HEK293 (cell line): ENCODE data around the gene TIMM10.

Source experiments
- CTCF ChIA-PET: fragments of 350-600 bp; formaldehyde crosslinking; extraction: SDS; loops from one replicate; lab custom pipeline; 2021; ENCODE audit warnings: antibody characterized with exemption; lab: Yijun Ruan, JAX
- POLR2A ChIA-PET: fragments of 300-600 bp; formaldehyde crosslinking; extraction: SDS; loops from one replicate; lab custom pipeline; 2020; ENCODE audit warnings: antibody characterized with exemption, inconsistent platforms; lab: Yijun Ruan, JAX
- H3K27ac ChIP-seq: fragments of 200-500 bp; sonication (Bioruptor generic); 2 replicates; pipeline ENCODE4 v1.5.1; 2014; ENCODE audit warnings: low read depth, low read length, control low read depth, inconsistent platforms; ENCODE audit errors: extremely low read depth
- H3K36me3 ChIP-seq, 2 experiments: fragments of 200-500 bp in 1 of 2; sonication (Bioruptor generic) in 1 of 2; 1 replicate in 1 of 2; 2 replicates in 1 of 2; pipeline ENCODE4 v1.5.1; 2014 to 2017; ENCODE audit warnings: inconsistent platforms in 2 of 2, low read length in 2 of 2; ENCODE audit not compliant: control insufficient read depth in 2 of 2, insufficient read depth in 1 of 2
- H3K4me1 ChIP-seq: fragments of 200-500 bp; sonication (Bioruptor generic); 2 replicates; pipeline ENCODE4 v1.5.1; 2014; ENCODE audit warnings: mild to moderate bottlenecking, low read length, inconsistent platforms; ENCODE audit not compliant: control insufficient read depth, insufficient read depth
- H3K4me3 ChIP-seq: 2 replicates; pipeline ENCODE4 v1.5.1; 2011; ENCODE audit warnings: low read depth, mild to moderate bottlenecking, control low read depth, low read length, moderate library complexity
- H3K9me3 ChIP-seq: fragments of 200-500 bp; sonication (Bioruptor generic); 2 replicates; pipeline ENCODE4 v1.5.1; 2014; ENCODE audit warnings: low read depth, low read length, inconsistent platforms; ENCODE audit not compliant: control insufficient read depth, insufficient read depth
- EGR2 ChIP-seq: fragments of 450-650 bp; formaldehyde crosslinking; IDR thresholded peaks from 2 replicates; pipeline ENCODE4 v1.5.1; 2016; ENCODE audit warnings: low read depth, missing biosample characterization, missing genetic modification characterization
- FEZF1 ChIP-seq: fragments of 450-650 bp; formaldehyde crosslinking; IDR thresholded peaks from 2 replicates; pipeline ENCODE4 v1.5.1; 2016; ENCODE audit warnings: missing biosample characterization, missing genetic modification characterization
- KLF1 ChIP-seq: fragments of 450-650 bp; formaldehyde crosslinking; IDR thresholded peaks from 2 replicates; pipeline ENCODE4 v1.5.1; 2016; ENCODE audit warnings: missing biosample characterization, missing genetic modification characterization
- KLF16 ChIP-seq: fragments of 450-650 bp; formaldehyde crosslinking; IDR thresholded peaks from 2 replicates; pipeline ENCODE4 v1.5.1; 2017; ENCODE audit warnings: missing biosample characterization, missing genetic modification characterization
- KLF9 ChIP-seq: fragments of 450-650 bp; formaldehyde crosslinking; IDR thresholded peaks from 2 replicates; pipeline ENCODE4 v1.5.1; 2016; ENCODE audit warnings: missing biosample characterization, missing genetic modification characterization, low read depth
- MZF1 ChIP-seq: fragments of 450-650 bp; formaldehyde crosslinking; IDR thresholded peaks from 2 replicates; pipeline ENCODE4 v1.5.1; 2017; ENCODE audit warnings: missing biosample characterization, missing genetic modification characterization, borderline replicate concordance
- PATZ1 ChIP-seq: fragments of 450-650 bp; formaldehyde crosslinking; IDR thresholded peaks from 2 replicates; pipeline ENCODE4 v1.5.1; 2016; ENCODE audit warnings: missing biosample characterization, missing genetic modification characterization
- PRDM10 ChIP-seq: fragments of 450-650 bp; formaldehyde crosslinking; IDR thresholded peaks from 2 replicates; pipeline ENCODE4 v1.5.1; 2016; ENCODE audit warnings: missing biosample characterization, missing genetic modification characterization
- PRDM6 ChIP-seq: fragments of 450-650 bp; formaldehyde crosslinking; IDR thresholded peaks from 2 replicates; pipeline ENCODE4 v1.5.1; 2017; ENCODE audit warnings: missing biosample characterization, missing genetic modification characterization
- SP7 ChIP-seq: fragments of 450-650 bp; formaldehyde crosslinking; IDR thresholded peaks from 2 replicates; pipeline ENCODE4 v1.5.1; 2016; ENCODE audit warnings: missing biosample characterization, missing genetic modification characterization
- ZBTB17 ChIP-seq: fragments of 450-650 bp; formaldehyde crosslinking; IDR thresholded peaks from 2 replicates; pipeline ENCODE4 v1.5.1; 2016; ENCODE audit warnings: missing biosample characterization, missing genetic modification characterization
- ZEB2 ChIP-seq: fragments of 450-650 bp; formaldehyde crosslinking; IDR thresholded peaks from 2 replicates; pipeline ENCODE4 v1.5.1; 2016; ENCODE audit warnings: missing biosample characterization, missing genetic modification characterization
- ZFHX2 ChIP-seq: fragments of 450-650 bp; formaldehyde crosslinking; conservative IDR thresholded peaks from 2 replicates; pipeline ENCODE4 v1.5.1; 2016; ENCODE audit warnings: missing biosample characterization, missing genetic modification characterization
- ZNF138 ChIP-seq: fragments of 450-650 bp; formaldehyde crosslinking; IDR thresholded peaks from 2 replicates; pipeline ENCODE4 v1.5.1; 2016; ENCODE audit warnings: missing biosample characterization, missing genetic modification characterization, borderline replicate concordance
- ZNF398 ChIP-seq: fragments of 450-650 bp; formaldehyde crosslinking; IDR thresholded peaks from 2 replicates; pipeline ENCODE4 v1.5.1; 2017; ENCODE audit warnings: missing biosample characterization, missing genetic modification characterization
- ZNF404 ChIP-seq: fragments of 450-650 bp; formaldehyde crosslinking; IDR thresholded peaks from 2 replicates; pipeline ENCODE4 v1.5.1; 2017; ENCODE audit warnings: missing biosample characterization, missing genetic modification characterization
- ZNF449 ChIP-seq: fragments of 450-650 bp; formaldehyde crosslinking; IDR thresholded peaks from 2 replicates; pipeline ENCODE4 v1.5.1; 2017; ENCODE audit warnings: missing biosample characterization, mild to moderate bottlenecking, missing genetic modification characterization, moderate library complexity
- ZNF488 ChIP-seq: fragments of 450-650 bp; formaldehyde crosslinking; IDR thresholded peaks from 2 replicates; pipeline ENCODE4 v1.5.1; 2016; ENCODE audit warnings: missing biosample characterization, missing genetic modification characterization
- ZNF501 ChIP-seq: fragments of 450-650 bp; formaldehyde crosslinking; IDR thresholded peaks from 2 replicates; pipeline ENCODE4 v1.5.1; 2016; ENCODE audit warnings: missing biosample characterization, missing genetic modification characterization
- ZNF530 ChIP-seq: fragments of 450-650 bp; formaldehyde crosslinking; IDR thresholded peaks from 2 replicates; pipeline ENCODE4 v1.5.1; 2016; ENCODE audit warnings: low read depth, missing biosample characterization, missing genetic modification characterization
- ZNF621 ChIP-seq: fragments of 450-650 bp; formaldehyde crosslinking; IDR thresholded peaks from 2 replicates; pipeline ENCODE4 v1.5.1; 2017; ENCODE audit warnings: missing biosample characterization, missing genetic modification characterization
- ZNF664 ChIP-seq: fragments of 450-650 bp; formaldehyde crosslinking; IDR thresholded peaks from 2 replicates; pipeline ENCODE4 v1.5.1; 2016; ENCODE audit warnings: missing biosample characterization, missing genetic modification characterization

The TIMM10 gene

GRCh38 chr11:57500515-57500914, 30.0 kb downstream of the TIMM10 start:
- Histone ChIP-seq H3K4me1 (no peaks in the 10 kb centered on the region), H3K27ac (no peak overlapping the region), H3K36me3 (peaks cover 0 to 16% of the 10 kb centered on the region in 2 experiments; a peak in 1 of 3 replicates), H3K4me3 (no peak overlapping the region), H3K9me3 (no peaks in the 10 kb centered on the region)
- CTCF ChIA-PET: interaction anchor here (2.6 kb wide), 1 partner anchor 9 kb away, joined by 9 read pairs; no protein-coding TSS in a partner anchor
- TF ChIP-seq ZBTB17 (tag by site-specific recombination): 0 out of 2 replicates have a peak, but pooled peaks have one; percentile 29
- peak; percentile 57 for TF ChIP-seq EGR2
- no peak for TF ChIP-seq ZNF530 (tag by site-specific recombination)
- TF ChIP-seq ZFHX2 (tag by site-specific recombination): peak; percentile 36; the same call in 1 of the 2 replicates
- POLR2A ChIA-PET: no interaction called here

GRCh38 chr11:57499983-57500461, 30.5 kb downstream of the TIMM10 start:
- CTCF ChIA-PET: interaction anchor here (2.6 kb wide), 1 partner anchor 8 kb away, joined by 9 read pairs; no protein-coding TSS in a partner anchor
- POLR2A ChIA-PET: no interaction called here
- no peaks in the 10 kb centered on the region for H3K9me3 ChIP-seq
- no peak overlapping the region for H3K27ac ChIP-seq
- H3K36me3 ChIP-seq: peaks cover 0 to 16% of the 10 kb centered on the region in 2 experiments; a peak in 1 of 3 replicates
- no peaks in the 10 kb centered on the region for H3K4me1 ChIP-seq
- H3K4me3 ChIP-seq: no peak overlapping the region
- TF ChIP-seq ZNF488 (tag by site-specific recombination): no peak
- TF ChIP-seq KLF9 (tag by site-specific recombination): peak; percentile 43; the same call in 1 of the 2 replicates
- TF ChIP-seq ZNF398 (tag by site-specific recombination): peak; percentile 55
- TF ChIP-seq ZNF664: no peak
- no peak for TF ChIP-seq ZNF404 (tag by site-specific recombination)
- peak; percentile 66; the same call in 1 of the 2 replicates for TF ChIP-seq EGR2
- 0 out of 2 replicates have a peak, but pooled peaks have one; percentile 4 for TF ChIP-seq MZF1 (tag by site-specific recombination)
- TF ChIP-seq KLF1 (tag by site-specific recombination): no peak
- 0 out of 2 replicates have a peak, but pooled peaks have one; percentile 22 for TF ChIP-seq ZNF501 (tag by site-specific recombination)
- no peak for TF ChIP-seq ZNF449
- TF ChIP-seq PATZ1 (tag by site-specific recombination): 0 out of 2 replicates have a peak, but pooled peaks have one; percentile 0
- 0 out of 2 replicates have a peak, but pooled peaks have one; percentile 43 for TF ChIP-seq SP7 (tag by site-specific recombination)
- TF ChIP-seq PRDM6 (tag by site-specific recombination): no peak
- TF ChIP-seq PRDM10 (tag by site-specific recombination): peak; percentile 84
- TF ChIP-seq FEZF1 (tag by site-specific recombination): 0 out of 2 replicates have a peak, but pooled peaks have one; percentile 9
- no peak for TF ChIP-seq ZNF138 (tag by site-specific recombination)
- 0 out of 2 replicates have a peak, but pooled peaks have one; percentile 29 for TF ChIP-seq ZEB2 (tag by site-specific recombination)
- TF ChIP-seq KLF16 (tag by site-specific recombination): 0 out of 2 replicates have a peak, but pooled peaks have one; percentile 13
- TF ChIP-seq ZNF621 (tag by site-specific recombination): no peak
